Left hindlimb (tissue), 1 donor: Measurements from ENCODE around the gene RTN4RL1.
"Not testable (repeated sequence)": the region's sequence is repeated elsewhere in the genome, so short reads cannot be mapped to it uniquely, and the experiment has no call there.

ENCODE experiments used
- DNase-seq: peaks from one replicate; pipeline ENCODE4 v3.0.0-alpha.2; 2018

Gene RTN4RL1

GRCh38 chr17:1916316-1916715 is 108.8 kb downstream of the RTN4RL1 start:
- DNase-seq, result no peak

GRCh38 chr17:1915889-1916288 is 109.2 kb downstream of the RTN4RL1 start:
- no peak for DNase-seq

- DNase-seq, result no peak
Measured at GRCh38 chr17:1914661-1915083, 110.5 kb downstream of the RTN4RL1 start.

- DNase-seq, result no peak
Measured at GRCh38 chr17:1913702-1914101, 111.4 kb downstream of the RTN4RL1 start.

GRCh38 chr17:1912146-1912545 is 113.0 kb downstream of the RTN4RL1 start:
- DNase-seq, result no peak

GRCh38 chr17:1909985-1910384 is 115.1 kb downstream of the RTN4RL1 start:
- DNase-seq, result no peak

- peak; percentile 68 for DNase-seq
Measured at GRCh38 chr17:1908699-1909309, 116.3 kb downstream of the RTN4RL1 start.

- DNase-seq, result peak; percentile 48
Measured at GRCh38 chr17:1907909-1908698, 117.0 kb downstream of the RTN4RL1 start.

GRCh38 chr17:1907216-1907631 is 117.9 kb downstream of the RTN4RL1 start:
- no peak for DNase-seq

GRCh38 chr17:1906662-1907101 is 118.5 kb downstream of the RTN4RL1 start:
- DNase-seq, result no peak

- no peak for DNase-seq
Measured at GRCh38 chr17:1905190-1905913, 119.8 kb downstream of the RTN4RL1 start.

- DNase-seq, result no peak
Measured at GRCh38 chr17:1904273-1905182, 120.6 kb downstream of the RTN4RL1 start.

GRCh38 chr17:1899403-1900000 is 125.6 kb downstream of the RTN4RL1 start:
- DNase-seq, result no peak

- no peak for DNase-seq
Measured at GRCh38 chr17:1898872-1899271, 126.3 kb downstream of the RTN4RL1 start.

GRCh38 chr17:1898332-1898731 is 126.8 kb downstream of the RTN4RL1 start:
- no peak for DNase-seq

- no peak for DNase-seq
Measured at GRCh38 chr17:1897105-1897656, 128.0 kb downstream of the RTN4RL1 start.

GRCh38 chr17:1896243-1897104 is 128.7 kb downstream of the RTN4RL1 start:
- DNase-seq, result no peak

- DNase-seq, result not testable (repeated sequence)
Measured at GRCh38 chr17:1895479-1895878, 129.7 kb downstream of the RTN4RL1 start.

GRCh38 chr17:1894753-1895339 is 130.3 kb downstream of the RTN4RL1 start:
- no peak for DNase-seq

GRCh38 chr17:1890758-1891450 is 134.2 kb downstream of the RTN4RL1 start:
- DNase-seq, result no peak
